ENCODE data around the gene SHISA9.
"Not testable (repeated sequence)": the region's sequence is repeated elsewhere in the genome, so short reads cannot be mapped to it uniquely, and the experiment has no call there.

Gene SHISA9

GRCh38 chr16:12917653-12918052 lies 16.3 kb downstream of the SHISA9 start:
- Histone ChIP-seq H3K4me1 (ENCODE audit: control insufficient read depth, insufficient read depth, low read depth, low read length) (no peaks in the 10 kb centered on the region), H4K8ac (ENCODE audit: low read length) (no peak overlapping the region), H3K9me3 (ENCODE audit: control insufficient read depth, low read length) (no peaks in the 10 kb centered on the region), H3K36me3 (ENCODE audit: control insufficient read depth in 1 of 2, insufficient read depth in 2 of 2, low read depth in 1 of 2, low read length in 2 of 2) (no peaks in the 10 kb centered on the region), H2AFZ (ENCODE audit: low read depth, low read length) (no peak overlapping the region), H3K23ac (ENCODE audit: low read length in 2 of 2) (no peak overlapping the region), H2BK12ac (ENCODE audit: low read length in 2 of 2) (no peak overlapping the region), H4K91ac (ENCODE audit: low read length) (no peak overlapping the region), H3K79me1 (replicated peaks; ENCODE audit: low read length, poor library complexity, severe bottlenecking) (no peaks in the 10 kb centered on the region), H2BK5ac (ENCODE audit: low read depth, low read length, poor library complexity, severe bottlenecking) (no peak overlapping the region), H2BK120ac (ENCODE audit: low read depth, low read length) (no peak overlapping the region), H3K14ac (ENCODE audit: low read length in 2 of 2) (no peak overlapping the region), H3K4ac (ENCODE audit: low read depth in 1 of 2, low read length in 2 of 2) (no peak overlapping the region), H2BK15ac (ENCODE audit: low read depth, poor library complexity, severe bottlenecking) (no peak overlapping the region), H3K27ac (ENCODE audit: low read length, poor library complexity, severe bottlenecking) (no peak overlapping the region), H2AK5ac (ENCODE audit: low read length, severe bottlenecking) (no peak overlapping the region), H3K27me3 (ENCODE audit: control insufficient read depth in 1 of 2, insufficient read depth in 1 of 2, low read length in 2 of 2) (peaks cover 0 to 2% of the 10 kb centered on the region in 2 experiments), H3K18ac (ENCODE audit: low read depth in 1 of 2, low read length in 2 of 2) (no peak overlapping the region), H3K4me2 (ENCODE audit: low read length, poor library complexity, severe bottlenecking) (no peak overlapping the region), H3K9ac (ENCODE audit: low read length) (no peak overlapping the region), H3K4me3 (ENCODE audit: insufficient read depth in 1 of 2, low read depth in 1 of 2, low read length in 2 of 2) (no peak overlapping the region)
- DNase-seq, result no peak
- 18% methylated on average over 1 of the region's 1 CpG for WGBS

- H3K4me1 ChIP-seq (ENCODE audit: control insufficient read depth, insufficient read depth, low read depth, low read length), result no peaks in the 10 kb centered on the region
- H2AFZ ChIP-seq (ENCODE audit: low read depth, low read length), result no peak overlapping the region
- no peak overlapping the region for H2BK12ac ChIP-seq (ENCODE audit: low read length in 2 of 2)
Measured at GRCh38 chr16:12920739-12921138, 19.3 kb downstream of the SHISA9 start.

DNA sequence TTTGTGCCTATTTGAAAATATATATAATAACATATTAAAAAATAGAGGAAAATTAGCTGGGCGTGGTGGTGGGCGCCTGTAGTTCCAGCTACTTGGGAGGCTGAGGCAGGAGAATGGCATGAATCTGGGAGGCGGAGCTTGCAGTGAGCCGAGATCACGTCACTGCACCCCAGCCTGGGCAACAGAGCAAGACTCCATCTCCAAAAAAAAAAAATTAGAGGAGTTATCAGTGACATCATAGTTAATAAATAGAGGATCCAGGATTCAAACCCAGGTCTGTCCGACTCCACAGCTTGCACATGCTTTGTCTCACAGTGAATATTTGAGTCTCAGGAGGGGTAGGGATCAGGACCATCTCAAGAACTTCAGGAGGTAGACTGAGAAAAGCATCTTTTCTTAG lies 22.2 kb downstream of the SHISA9 start:
- H3K4me2 ChIP-seq (ENCODE audit: low read length, poor library complexity, severe bottlenecking); H3K27me3 ChIP-seq (ENCODE audit: control insufficient read depth in 1 of 2, insufficient read depth in 1 of 2, low read length in 2 of 2); H2AK5ac ChIP-seq (ENCODE audit: low read length, severe bottlenecking); DNase-seq; H3K4me3 ChIP-seq (ENCODE audit: insufficient read depth in 1 of 2, low read depth in 1 of 2, low read length in 2 of 2); H3K27ac ChIP-seq (ENCODE audit: low read length, poor library complexity, severe bottlenecking); H3K18ac ChIP-seq (ENCODE audit: low read depth in 1 of 2, low read length in 2 of 2); H2BK15ac ChIP-seq (ENCODE audit: low read depth, poor library complexity, severe bottlenecking); H3K9ac ChIP-seq (ENCODE audit: low read length); H2BK12ac ChIP-seq (ENCODE audit: low read length in 2 of 2); H3K4ac ChIP-seq (ENCODE audit: low read depth in 1 of 2, low read length in 2 of 2); H2BK5ac ChIP-seq (ENCODE audit: low read depth, low read length, poor library complexity, severe bottlenecking); H3K79me1 ChIP-seq (replicated peaks; ENCODE audit: low read length, poor library complexity, severe bottlenecking); H3K23ac ChIP-seq (ENCODE audit: low read length in 2 of 2); H3K14ac ChIP-seq (ENCODE audit: low read length in 2 of 2); H2BK120ac ChIP-seq (ENCODE audit: low read depth, low read length); H3K9me3 ChIP-seq (ENCODE audit: control insufficient read depth, low read length); H4K91ac ChIP-seq (ENCODE audit: low read length); H3K4me1 ChIP-seq (ENCODE audit: control insufficient read depth, insufficient read depth, low read depth, low read length); H4K8ac ChIP-seq (ENCODE audit: low read length); H3K36me3 ChIP-seq (ENCODE audit: control insufficient read depth in 1 of 2, insufficient read depth in 2 of 2, low read depth in 1 of 2, low read length in 2 of 2); H2AFZ ChIP-seq (ENCODE audit: low read depth, low read length): not testable (repeated sequence)
- 83% methylated on average over 3 of the region's 6 CpGs for WGBS

More at GRCh38 chr16:12920739-12921138, 19.3 kb downstream of the SHISA9 start:
- Histone ChIP-seq H3K79me1 (replicated peaks; ENCODE audit: low read length, poor library complexity, severe bottlenecking) (no peaks in the 10 kb centered on the region), H3K27me3 (ENCODE audit: control insufficient read depth in 1 of 2, insufficient read depth in 1 of 2, low read length in 2 of 2) (no peaks in the 10 kb centered on the region), H3K36me3 (ENCODE audit: control insufficient read depth in 1 of 2, insufficient read depth in 2 of 2, low read depth in 1 of 2, low read length in 2 of 2) (no peaks in the 10 kb centered on the region), H2BK5ac (ENCODE audit: low read depth, low read length, poor library complexity, severe bottlenecking) (no peak overlapping the region), H3K18ac (ENCODE audit: low read depth in 1 of 2, low read length in 2 of 2) (no peak overlapping the region), H2BK120ac (ENCODE audit: low read depth, low read length) (no peak overlapping the region), H2AK5ac (ENCODE audit: low read length, severe bottlenecking) (no peak overlapping the region), H3K14ac (ENCODE audit: low read length in 2 of 2) (no peak overlapping the region), H3K23ac (ENCODE audit: low read length in 2 of 2) (no peak overlapping the region), H2BK15ac (ENCODE audit: low read depth, poor library complexity, severe bottlenecking) (no peak overlapping the region), H3K27ac (ENCODE audit: low read length, poor library complexity, severe bottlenecking) (no peak overlapping the region), H4K8ac (ENCODE audit: low read length) (no peak overlapping the region), H3K9me3 (ENCODE audit: control insufficient read depth, low read length) (no peaks in the 10 kb centered on the region), H3K9ac (ENCODE audit: low read length) (no peak overlapping the region), H3K4me3 (ENCODE audit: insufficient read depth in 1 of 2, low read depth in 1 of 2, low read length in 2 of 2) (no peak overlapping the region), H4K91ac (ENCODE audit: low read length) (no peak overlapping the region), H3K4ac (ENCODE audit: low read depth in 1 of 2, low read length in 2 of 2) (no peak overlapping the region), H3K4me2 (ENCODE audit: low read length, poor library complexity, severe bottlenecking) (no peak overlapping the region)
- no CpG with 5 or more reads among the region's 4 CpGs for WGBS
- DNase-seq, result no peak

- Histone ChIP-seq H3K4me1 (ENCODE audit: control insufficient read depth, insufficient read depth, low read depth, low read length) (no peaks in the 10 kb centered on the region), H2BK15ac (ENCODE audit: low read depth, poor library complexity, severe bottlenecking) (no peak overlapping the region), H3K14ac (ENCODE audit: low read length in 2 of 2) (no peak overlapping the region), H3K79me1 (replicated peaks; ENCODE audit: low read length, poor library complexity, severe bottlenecking) (no peaks in the 10 kb centered on the region), H3K36me3 (ENCODE audit: control insufficient read depth in 1 of 2, insufficient read depth in 2 of 2, low read depth in 1 of 2, low read length in 2 of 2) (no peaks in the 10 kb centered on the region), H2BK120ac (ENCODE audit: low read depth, low read length) (no peak overlapping the region), H3K4ac (ENCODE audit: low read depth in 1 of 2, low read length in 2 of 2) (no peak overlapping the region), H4K8ac (ENCODE audit: low read length) (no peak overlapping the region), H2BK5ac (ENCODE audit: low read depth, low read length, poor library complexity, severe bottlenecking) (no peak overlapping the region), H3K18ac (ENCODE audit: low read depth in 1 of 2, low read length in 2 of 2) (no peak overlapping the region), H3K27ac (ENCODE audit: low read length, poor library complexity, severe bottlenecking) (no peak overlapping the region), H3K9ac (ENCODE audit: low read length) (no peak overlapping the region), H2BK12ac (ENCODE audit: low read length in 2 of 2) (no peak overlapping the region), H3K23ac (ENCODE audit: low read length in 2 of 2) (no peak overlapping the region), H3K4me3 (ENCODE audit: insufficient read depth in 1 of 2, low read depth in 1 of 2, low read length in 2 of 2) (no peak overlapping the region), H2AFZ (ENCODE audit: low read depth, low read length) (no peak overlapping the region), H2AK5ac (ENCODE audit: low read length, severe bottlenecking) (no peak overlapping the region), H3K9me3 (ENCODE audit: control insufficient read depth, low read length) (no peaks in the 10 kb centered on the region), H3K4me2 (ENCODE audit: low read length, poor library complexity, severe bottlenecking) (no peak overlapping the region), H4K91ac (ENCODE audit: low read length) (no peak overlapping the region), H3K27me3 (ENCODE audit: control insufficient read depth in 1 of 2, insufficient read depth in 1 of 2, low read length in 2 of 2) (no peaks in the 10 kb centered on the region)
- DNase-seq, result no peak
- WGBS, result 77% methylated on average over 6 of the region's 7 CpGs
Measured at GRCh38 chr16:12925026-12925800, 23.8 kb downstream of the SHISA9 start.

Data from mesenchymal stem cell (in vitro differentiated cells and primary cell).